ENCODE measurements around the gene HOXA4. TPM values are rescaled to one million over a fixed set of nuclear protein-coding genes. Genes with fewer than 3 reads are reported as not detected.

HOXA4 gene
- total and polyA plus RNA-seq, 7 experiments from 2014 or later = 0.41 TPM; not detected in 6

DNA sequence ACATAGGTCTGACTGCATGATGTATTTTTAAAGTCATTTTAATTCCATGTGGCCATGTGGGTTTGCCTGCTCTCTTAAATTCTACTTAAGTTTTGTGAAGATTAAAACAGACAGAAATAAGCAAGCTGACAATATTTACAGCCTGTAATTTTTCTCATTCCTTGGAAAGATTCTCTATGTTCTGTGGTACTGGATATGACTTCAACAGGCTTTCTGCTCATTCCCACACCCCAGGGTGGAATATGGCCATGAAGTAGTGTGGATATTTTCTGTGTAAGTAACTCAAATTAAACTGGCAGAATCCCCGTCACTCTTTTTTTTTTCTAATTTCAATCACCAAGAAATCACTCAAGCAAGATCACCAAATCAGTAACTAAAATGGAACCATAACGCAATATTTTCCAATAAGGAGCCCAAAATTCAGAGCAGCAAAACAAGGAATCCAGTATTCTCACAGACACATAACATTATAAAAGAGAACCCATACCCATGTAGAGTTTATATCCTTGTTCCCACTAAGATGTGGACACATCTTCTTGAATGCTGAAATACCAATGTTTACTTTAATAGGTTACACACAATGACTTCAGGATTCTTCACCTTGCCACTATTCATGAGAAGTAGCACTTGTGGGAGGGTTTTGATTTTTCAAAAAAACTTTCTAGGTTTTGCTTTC lies 7.2 kb upstream of the HOXA4 start:
- no peak for DNase-seq
- no peak overlapping the region for H3K4me3 ChIP-seq (ENCODE audit: low read length)
- no peak overlapping the region for H3K27ac Mint-ChIP-seq
- peaks cover 0 to 6% of the 10 kb centered on the region in 2 donors for H3K27me3 ChIP-seq (ENCODE audit: control insufficient read depth in 2 of 2, insufficient read depth in 2 of 2, low read length in 2 of 2)
- no peaks in the 10 kb centered on the region for H3K36me3 ChIP-seq (ENCODE audit: control insufficient read depth in 2 of 3, insufficient read depth in 3 of 3, low read length in 3 of 3)
- peaks cover 0 to 3% (median 0%) of the 10 kb centered on the region in 5 donors for H3K36me3 Mint-ChIP-seq
- peaks cover 0 to 2% (median 0%) of the 10 kb centered on the region in 11 donors for H3K9me3 Mint-ChIP-seq
- no peak overlapping the region for H3K27ac ChIP-seq (ENCODE audit: low read depth, low read length)
- H3K4me1 ChIP-seq (ENCODE audit: control insufficient read depth in 2 of 2, insufficient read depth in 2 of 2, low read length in 2 of 2) = no peaks in the 10 kb centered on the region
- peaks cover 54 to 76% (median 70%) of the 10 kb centered on the region in 5 donors for H3K27me3 Mint-ChIP-seq
- H3K4me1 Mint-ChIP-seq = peaks cover 0 to 18% (median 3%) of the 10 kb centered on the region in 7 donors
- no peaks in the 10 kb centered on the region for H3K9me3 ChIP-seq (ENCODE audit: control insufficient read depth in 2 of 3, low read length in 3 of 3)
- H3K4me3 Mint-ChIP-seq = no peak overlapping the region
- ChIA-PET POLR2A (no interaction called here), CTCF (no interaction called here)
- intact Hi-C loops (cut with micrococcal nuclease) = no loop called here
- no peak for ATAC-seq

DNA sequence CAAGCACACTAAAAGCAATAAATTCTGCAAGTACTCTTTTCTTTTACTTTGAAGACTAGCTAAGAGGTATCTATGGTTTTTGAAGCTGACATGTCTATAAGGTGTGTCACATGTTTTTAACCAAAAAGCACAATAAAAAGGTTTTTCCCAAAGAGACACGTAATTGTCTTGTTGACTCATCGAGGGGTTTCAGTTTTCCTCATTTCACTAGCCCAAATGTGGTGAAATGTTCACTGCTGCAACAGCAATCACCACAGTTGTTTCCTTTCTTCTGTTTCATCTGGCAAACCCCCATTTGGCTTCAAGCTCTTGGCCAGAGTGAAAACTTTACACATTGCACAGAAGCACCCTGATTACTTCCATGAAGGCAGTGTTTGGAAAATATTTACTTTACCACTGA lies 3.8 kb upstream of the HOXA4 start:
- H3K4me3 Mint-ChIP-seq = no peak overlapping the region
- no peak overlapping the region for H3K4me3 ChIP-seq (ENCODE audit: low read length)
- H3K9me3 ChIP-seq (ENCODE audit: control insufficient read depth in 2 of 3, low read length in 3 of 3) = no peaks in the 10 kb centered on the region
- ChIA-PET CTCF (no interaction called here), POLR2A (no interaction called here)
- H3K9me3 Mint-ChIP-seq = no peaks in the 10 kb centered on the region
- no peak overlapping the region for H3K27ac ChIP-seq (ENCODE audit: low read depth, low read length)
- DNase-seq (no peak), ATAC-seq (no peak)
- H3K36me3 Mint-ChIP-seq = peaks cover 0 to 3% (median 0%) of the 10 kb centered on the region in 5 donors
- no peaks in the 10 kb centered on the region for H3K4me1 ChIP-seq (ENCODE audit: control insufficient read depth in 2 of 2, insufficient read depth in 2 of 2, low read length in 2 of 2)
- H3K27me3 Mint-ChIP-seq = peaks cover 53 to 71% (median 65%) of the 10 kb centered on the region in 5 donors
- no peaks in the 10 kb centered on the region for H3K36me3 ChIP-seq (ENCODE audit: control insufficient read depth in 2 of 3, insufficient read depth in 3 of 3, low read length in 3 of 3)
- no peak overlapping the region for H3K27ac Mint-ChIP-seq
- H3K27me3 ChIP-seq (ENCODE audit: control insufficient read depth in 2 of 2, insufficient read depth in 2 of 2, low read length in 2 of 2) = peaks cover 0 to 6% of the 10 kb centered on the region in 2 donors
- intact Hi-C loops (cut with micrococcal nuclease) = loop anchor here in 1 of 2 donors (5.0 kb wide), 1 partner anchor 37 kb away; the partner anchor contains the start of gene HOXA1
- H3K4me1 Mint-ChIP-seq = peaks cover 0 to 18% (median 2%) of the 10 kb centered on the region in 7 donors

DNA sequence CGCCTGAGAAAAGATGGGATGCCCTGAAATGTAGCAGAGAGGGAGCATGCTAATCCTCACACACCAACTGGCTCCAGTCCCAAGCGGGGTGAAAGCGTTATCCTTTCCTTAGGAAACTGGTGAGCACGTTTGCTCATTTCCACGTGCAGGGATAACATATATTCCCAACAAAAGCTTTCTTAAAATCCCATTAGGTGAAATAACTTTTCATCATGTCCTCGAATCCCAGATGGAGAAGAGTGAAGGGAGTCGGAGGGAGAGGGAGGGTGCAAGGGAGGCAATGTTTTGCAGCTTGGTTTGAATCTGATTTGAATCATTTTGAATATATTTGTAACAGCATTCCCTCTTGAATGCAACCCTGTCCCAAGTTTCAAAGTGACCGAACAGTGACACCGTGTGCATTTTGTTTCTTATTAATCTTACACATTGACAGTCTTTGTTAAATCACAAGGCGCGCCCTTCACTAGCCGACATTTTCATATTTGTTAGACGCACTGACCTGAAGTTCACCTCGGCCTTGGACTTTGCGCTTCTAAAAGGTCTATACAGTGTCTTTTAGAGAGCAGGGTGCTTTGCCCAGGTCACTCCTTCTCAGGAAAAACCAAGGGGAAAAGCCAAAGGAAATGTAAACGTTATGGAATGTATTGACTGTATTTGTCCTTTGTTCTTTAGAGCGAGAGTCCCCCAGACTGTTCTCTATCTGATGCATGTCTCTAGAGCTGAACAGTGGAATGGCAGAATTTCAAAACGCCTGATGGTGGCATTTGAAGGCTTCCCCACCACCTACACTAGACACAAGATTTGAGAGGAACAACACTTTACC lies 3.1 kb upstream of the HOXA4 start:
- Histone ChIP-seq H3K4me1 (ENCODE audit: control insufficient read depth in 2 of 2, insufficient read depth in 2 of 2, low read length in 2 of 2) (no peaks in the 10 kb centered on the region), H3K36me3 (ENCODE audit: control insufficient read depth in 2 of 3, insufficient read depth in 3 of 3, low read length in 3 of 3) (no peaks in the 10 kb centered on the region), H3K4me3 (ENCODE audit: low read length) (no peak overlapping the region), H3K27ac (ENCODE audit: low read depth, low read length) (no peak overlapping the region), H3K9me3 (ENCODE audit: control insufficient read depth in 2 of 3, low read length in 3 of 3) (no peaks in the 10 kb centered on the region), H3K27me3 (ENCODE audit: control insufficient read depth in 2 of 2, insufficient read depth in 2 of 2, low read length in 2 of 2) (peaks cover 0 to 6% of the 10 kb centered on the region in 2 donors)
- ChIA-PET CTCF (no interaction called here), POLR2A (no interaction called here)
- no peak overlapping the region for H3K27ac Mint-ChIP-seq
- H3K27me3 Mint-ChIP-seq = peaks cover 53 to 73% (median 67%) of the 10 kb centered on the region in 5 donors
- H3K4me3 Mint-ChIP-seq = peak overlapping the region in 1 of 10 donors; percentile 33
- no peaks in the 10 kb centered on the region for H3K9me3 Mint-ChIP-seq
- ATAC-seq (no peak), DNase-seq (no peak)
- peaks cover 0 to 18% (median 2%) of the 10 kb centered on the region in 7 donors for H3K4me1 Mint-ChIP-seq
- intact Hi-C loops (cut with micrococcal nuclease) = loop anchor here in 1 of 2 donors (5.0 kb wide), 1 partner anchor 36 kb away; the partner anchor contains the start of gene HOXA1
- peaks cover 0 to 2% (median 0%) of the 10 kb centered on the region in 5 donors for H3K36me3 Mint-ChIP-seq

DNA sequence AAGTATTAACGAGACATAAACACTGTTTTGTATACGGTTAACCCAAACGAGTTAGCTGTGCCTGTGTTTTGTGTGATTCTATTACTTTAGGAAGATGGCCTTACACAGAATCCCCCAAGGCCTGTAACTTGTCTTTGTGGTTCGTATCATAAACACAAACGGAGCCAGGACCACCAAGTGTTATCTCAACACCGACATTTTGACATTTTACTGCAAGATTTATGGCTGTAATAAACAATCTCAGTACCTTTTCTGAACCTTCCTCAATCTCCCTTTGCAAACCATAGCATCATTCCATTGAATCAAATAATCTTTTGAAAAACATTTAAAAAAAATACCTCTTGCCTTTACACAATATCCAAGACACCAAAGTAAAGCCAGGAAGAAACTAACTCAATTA lies 2.4 kb upstream of the HOXA4 start:
- no peak overlapping the region for H3K27ac Mint-ChIP-seq
- ChIA-PET POLR2A (no interaction called here), CTCF (no interaction called here)
- Histone ChIP-seq H3K4me3 (ENCODE audit: low read length) (no peak overlapping the region), H3K4me1 (ENCODE audit: control insufficient read depth in 2 of 2, insufficient read depth in 2 of 2, low read length in 2 of 2) (no peaks in the 10 kb centered on the region), H3K36me3 (ENCODE audit: control insufficient read depth in 2 of 3, insufficient read depth in 3 of 3, low read length in 3 of 3) (no peaks in the 10 kb centered on the region), H3K27ac (ENCODE audit: low read depth, low read length) (no peak overlapping the region), H3K9me3 (ENCODE audit: control insufficient read depth in 2 of 3, low read length in 3 of 3) (no peaks in the 10 kb centered on the region), H3K27me3 (ENCODE audit: control insufficient read depth in 2 of 2, insufficient read depth in 2 of 2, low read length in 2 of 2) (peaks cover 0 to 6% of the 10 kb centered on the region in 2 donors)
- no peak for ATAC-seq
- no peaks in the 10 kb centered on the region for H3K9me3 Mint-ChIP-seq
- no peak overlapping the region for H3K4me3 Mint-ChIP-seq
- H3K27me3 Mint-ChIP-seq = peaks cover 46 to 73% (median 62%) of the 10 kb centered on the region in 5 donors
- intact Hi-C loops (cut with micrococcal nuclease) = loop anchor here in 1 of 2 donors (5.0 kb wide), 1 partner anchor 36 kb away; the partner anchor contains the start of gene HOXA1
- peaks cover 0 to 18% (median 4%) of the 10 kb centered on the region in 7 donors for H3K4me1 Mint-ChIP-seq
- peaks cover 0 to 2% (median 0%) of the 10 kb centered on the region in 5 donors for H3K36me3 Mint-ChIP-seq
- DNase-seq = no peak

DNA sequence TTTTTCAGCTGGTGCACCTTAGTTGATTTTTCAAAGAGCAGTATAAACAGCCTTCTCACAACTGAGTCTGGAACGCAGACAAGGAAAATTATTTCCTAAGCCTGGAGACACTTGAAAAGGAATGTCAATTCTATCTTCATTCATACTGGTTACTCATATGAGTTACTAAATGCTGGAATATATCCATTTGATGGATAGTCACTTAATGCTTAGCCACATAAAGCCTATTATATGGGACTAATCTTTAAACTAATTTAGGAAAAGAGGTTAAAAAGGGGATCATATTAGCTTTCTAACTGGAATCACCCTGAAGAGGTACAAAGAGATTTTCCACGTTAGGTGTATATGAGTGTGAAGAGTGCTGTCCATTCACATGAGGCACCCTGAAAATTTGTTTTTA lies 1.7 kb upstream of the HOXA4 start:
- intact Hi-C loops (cut with micrococcal nuclease) = loop anchor here in 1 of 2 donors (5.0 kb wide), 1 partner anchor 35 kb away; the partner anchor contains the start of gene HOXA1
- peaks cover 0 to 6% of the 10 kb centered on the region in 2 donors for H3K27me3 ChIP-seq (ENCODE audit: control insufficient read depth in 2 of 2, insufficient read depth in 2 of 2, low read length in 2 of 2)
- Mint-ChIP-seq H3K4me1 (peaks cover 0 to 18% (median 4%) of the 10 kb centered on the region in 7 donors), H3K4me3 (peak overlapping the region in 1 of 10 donors; percentile 72), H3K9me3 (no peaks in the 10 kb centered on the region), H3K27me3 (peaks cover 39 to 73% (median 62%) of the 10 kb centered on the region in 5 donors), H3K36me3 (peaks cover 0 to 2% (median 0%) of the 10 kb centered on the region in 5 donors), H3K27ac (peak overlapping the region in 1 of 9 donors; percentile 73)
- no peaks in the 10 kb centered on the region for H3K4me1 ChIP-seq (ENCODE audit: control insufficient read depth in 2 of 2, insufficient read depth in 2 of 2, low read length in 2 of 2)
- H3K36me3 ChIP-seq (ENCODE audit: control insufficient read depth in 2 of 3, insufficient read depth in 3 of 3, low read length in 3 of 3) = no peaks in the 10 kb centered on the region
- ChIA-PET POLR2A (no interaction called here), CTCF (no interaction called here)
- H3K27ac ChIP-seq (ENCODE audit: low read depth, low read length) = no peak overlapping the region
- DNase-seq (no peak), ATAC-seq (no peak)
- no peak overlapping the region for H3K4me3 ChIP-seq (ENCODE audit: low read length)
- no peaks in the 10 kb centered on the region for H3K9me3 ChIP-seq (ENCODE audit: control insufficient read depth in 2 of 3, low read length in 3 of 3)

DNA sequence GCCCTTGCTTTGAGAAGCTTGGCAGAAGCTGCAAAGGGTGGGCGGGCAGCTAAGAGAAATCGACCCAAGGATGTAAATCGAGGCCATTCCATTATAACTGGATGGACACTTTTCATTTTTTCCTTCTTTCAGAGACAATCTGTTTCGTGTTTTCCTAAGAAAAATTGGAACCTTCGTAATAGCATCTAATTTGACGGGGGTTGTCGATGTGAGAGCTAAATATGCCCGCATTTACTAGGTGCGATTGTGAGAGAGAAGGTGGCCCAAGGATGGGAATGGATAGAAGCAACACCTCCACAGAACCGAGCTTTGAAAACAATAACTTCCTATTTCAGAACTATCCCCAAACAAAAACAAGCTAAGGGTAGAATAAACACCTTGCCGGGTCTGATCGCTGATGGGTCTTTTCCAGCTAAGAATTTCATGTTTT lies 848 bp upstream of the HOXA4 start:
- no peak for ATAC-seq
- Mint-ChIP-seq H3K4me3 (peak overlapping the region; percentile 28 to 88 (median 68)), H3K36me3 (peaks cover 0 to 2% (median 0%) of the 10 kb centered on the region in 5 donors), H3K27ac (peak overlapping the region in 5 of 9 donors; percentile 29 to 73 (median 51)), H3K27me3 (peaks cover 34 to 72% (median 61%) of the 10 kb centered on the region in 5 donors), H3K4me1 (peaks cover 0 to 18% (median 4%) of the 10 kb centered on the region in 7 donors), H3K9me3 (no peaks in the 10 kb centered on the region)
- H3K27ac ChIP-seq (ENCODE audit: low read depth, low read length) = peak overlapping the region; percentile 63
- intact Hi-C loops (cut with micrococcal nuclease) = loop anchor here (2.0 to 5.0 kb wide), 2 partner anchors 34 to 35 kb away; partner anchors contain the start of gene HOXA1 (in 1 of the 2)
- H3K27me3 ChIP-seq (ENCODE audit: control insufficient read depth in 2 of 2, insufficient read depth in 2 of 2, low read length in 2 of 2) = peaks cover 0 to 6% of the 10 kb centered on the region in 2 donors
- peak overlapping the region; percentile 72 for H3K4me3 ChIP-seq (ENCODE audit: low read length)
- no peaks in the 10 kb centered on the region for H3K9me3 ChIP-seq (ENCODE audit: control insufficient read depth in 2 of 3, low read length in 3 of 3)
- ChIA-PET POLR2A (no interaction called here), CTCF (no interaction called here)
- no peak for DNase-seq
- no peaks in the 10 kb centered on the region for H3K4me1 ChIP-seq (ENCODE audit: control insufficient read depth in 2 of 2, insufficient read depth in 2 of 2, low read length in 2 of 2)
- no peaks in the 10 kb centered on the region for H3K36me3 ChIP-seq (ENCODE audit: control insufficient read depth in 2 of 3, insufficient read depth in 3 of 3, low read length in 3 of 3)

Data from naive thymus-derived CD4-positive, alpha-beta T cell (primary cell).